ENCODE measurements around the gene NSRP1. TPM values are rescaled to one million over a fixed set of nuclear protein-coding genes. Genes with fewer than 3 reads are reported as not detected.

NSRP1 gene
- total and polyA plus RNA-seq, 2 of the 4 experiments (the other 2 are of a cell fraction), result 3.4 to 14.2 TPM

Small RNA genes lying within 50 kb of the gene (microRNA-seq; reads per million reads assigned to microRNA genes)
- gene AC104984.5 (ENCODE audit: insufficient read depth, insufficient read length) (not detected), gene MIR423 (ENCODE audit: unreplicated experiment) (not detected)

Small RNA genes lying within 50 kb of the gene (small RNA-seq; reads per million reads assigned to genes)
- gene AC104984.5, result 0 reads per million in 5 experiments

Other genes starting within 250 kb of the NSRP1 start
- 9.3 and 10.3 TPM in 2 replicates for gene SSH2, start 186.6 kb upstream of the NSRP1 start, total RNA-seq (2012; rRNA removed)
- gene SSH2, start 186.6 kb upstream of the NSRP1 start, polyA plus RNA-seq (2012; rRNA removed), result 9.3 and 9.9 TPM in 2 replicates
- gene EFCAB5, start 175.2 kb upstream of the NSRP1 start, total RNA-seq (2012; rRNA removed), result under 0.01 TPM in 1 of 2 replicates, not detected in the other
- 0.14 TPM in 1 of 2 replicates, not detected in the other for gene EFCAB5, start 175.2 kb upstream of the NSRP1 start, polyA plus RNA-seq (2012; rRNA removed)
- gene SLC6A4, start 118.9 kb downstream of the NSRP1 start, total RNA-seq (2012; rRNA removed), result under 0.01 TPM in 1 of 2 replicates, not detected in the other
- not detected in 2 replicates for gene SLC6A4, start 118.9 kb downstream of the NSRP1 start, polyA plus RNA-seq (2012; rRNA removed)
- 20.8 and 27.2 TPM in 2 replicates for gene BLMH, start 175.1 kb downstream of the NSRP1 start, total RNA-seq (2012; rRNA removed)
- 11.8 and 17.3 TPM in 2 replicates for gene BLMH, start 175.1 kb downstream of the NSRP1 start, polyA plus RNA-seq (2012; rRNA removed)
- not detected in 2 replicates for gene TMIGD1, start 217.2 kb downstream of the NSRP1 start, total RNA-seq (2012; rRNA removed)
- not detected in 2 replicates for gene TMIGD1, start 217.2 kb downstream of the NSRP1 start, polyA plus RNA-seq (2012; rRNA removed)

Measured in IMR-90 (cell line).